LNCAP (cell line): ENCODE results near the gene TBC1D22B.

Source experiments
- CTCF ChIP-seq: fragments of 450-650 bp; IDR thresholded peaks from 2 replicates; pipeline ENCODE4 v1.5.1; 2017; ENCODE audit warnings: mild to moderate bottlenecking

TBC1D22B gene

GRCh38 chr6:37323580-37323979, 66.0 kb downstream of the TBC1D22B start:
- TF ChIP-seq CTCF: no peak

GRCh38 chr6:37324131-37325033, 66.8 kb downstream of the TBC1D22B start:
- no peak for TF ChIP-seq CTCF

GRCh38 chr6:37331047-37331446, 73.5 kb downstream of the TBC1D22B start:
- no peak for TF ChIP-seq CTCF

GRCh38 chr6:37332894-37333293, 75.3 kb downstream of the TBC1D22B start:
- TF ChIP-seq CTCF: no peak

- no peak for TF ChIP-seq CTCF
Observed at GRCh38 chr6:37334047-37334446, 76.5 kb downstream of the TBC1D22B start.

GRCh38 chr6:37338745-37339255, 81.2 kb downstream of the TBC1D22B start:
- TF ChIP-seq CTCF: no peak

- TF ChIP-seq CTCF: no peak
Observed at GRCh38 chr6:37339741-37340638, 82.4 kb downstream of the TBC1D22B start.
